Stomach (tissue), 9 donors: ENCODE measurements around the gene LSM14A. TPM values are rescaled to one million over a fixed set of nuclear protein-coding genes. Genes with fewer than 3 reads are reported as not detected.
"Not testable (repeated sequence)": the region's sequence is repeated elsewhere in the genome, so short reads cannot be mapped to it uniquely, and the experiment has no call there.

Experiments
- DNase-seq, 2 donors: peaks; one replicate each; pipeline versions ENCODE4 v3.0.0 to v3.0.0-alpha.2; 2013 to 2019
- H3K27ac ChIP-seq, 5 donors: fragments of 200-600 bp in 4 of 5; sonication (generic) in 4 of 5; one replicate each; pipeline ENCODE4 v1.5.1; 2013 to 2019; ENCODE audit warnings: mild to moderate bottlenecking in 1 of 5, moderate library complexity in 1 of 5
- H3K27me3 ChIP-seq, 3 donors: fragments of 200-600 bp; sonication (generic); one replicate each; pipeline ENCODE4 v1.5.1; 2017 to 2019; ENCODE audit warnings: mixed run types in 1 of 3
- H3K36me3 ChIP-seq, 4 donors: fragments of 200-600 bp; sonication (generic); 1 replicate in 3 of 4; 2 replicates in 1 of 4; pipeline ENCODE4 v1.5.1; 2016 to 2019
- H3K4me1 ChIP-seq, 4 donors: fragments of 200-600 bp; sonication (generic); one replicate each; pipeline ENCODE4 v1.5.1; 2016 to 2019
- H3K4me3 ChIP-seq, 4 donors: fragments of 200-600 bp; sonication (generic) in 3 of 4; one replicate each; pipeline ENCODE4 v1.5.1; 2016 to 2019; ENCODE audit warnings: mild to moderate bottlenecking in 1 of 4
- H3K9me3 ChIP-seq, 4 donors: fragments of 200-600 bp; sonication (generic); one replicate each; pipeline ENCODE4 v1.5.1; 2016 to 2019
- CTCF ChIP-seq, 7 experiments: fragments of 450-650 bp in 4 of 7; fragments of 200-600 bp in 3 of 7; sonication (generic) in 3 of 7; IDR thresholded peaks; one replicate each; pipeline ENCODE4 v1.5.1; 2016 to 2019; ENCODE audit warnings: antibody characterized with exemption in 7 of 7, control low read depth in 2 of 7, mild to moderate bottlenecking in 1 of 7
- EP300 ChIP-seq: sonication (generic); formaldehyde crosslinking; IDR thresholded peaks from one replicate; pipeline ENCODE4 v1.6.1; 2017; ENCODE audit warnings: antibody characterized with exemption
- POLR2A ChIP-seq, 4 donors: fragments of 450-650 bp; IDR thresholded peaks; one replicate each; pipeline ENCODE4 v1.6.1; 2016; ENCODE audit warnings: antibody characterized with exemption in 4 of 4, control low read depth in 2 of 4, mild to moderate bottlenecking in 1 of 4, moderate library complexity in 1 of 4
- POLR2AphosphoS5 ChIP-seq, 3 donors: sonication (generic); formaldehyde crosslinking; IDR thresholded peaks; one replicate each; pipeline ENCODE4 v1.6.1; 2016; ENCODE audit warnings: antibody characterized with exemption in 3 of 3
- WGBS, 5 donors: extraction: QIAGEN DNeasy Blood & Tissue Kit in 3 of 5; methylation state at CpG; one replicate each; pipeline versions ENCODE4 v1.1.5 to v1.1.7; 2013 to 2018; 5-methylcytosine and 5-hydroxymethylcytosine counted together
- intact Hi-C: fragments of 100-400 bp; cut with DNase I; formaldehyde crosslinking; loops from one replicate; pipeline ENCODE4 v1.15.1; 2023; ENCODE audit warnings: low total_unique reads
- polyA plus RNA-seq, 3 donors: library from polyadenylated mRNA; stranded (reverse); fragments of 200-250 nt; gene quantifications; one replicate each; pipeline ENCODE4 v1.2.3, GENCODE V29; 2013
- total RNA-seq, 5 donors: library from RNA; depleted of rRNA; stranded (reverse); fragments of >200 nt; gene quantifications; one replicate each; pipeline versions ENCODE4 v1.1.0 to v1.2.3, GENCODE V29; 2014 to 2016
- donor health status: healthy with polysubstance abuse.
- donor health status: Bipolar disorder and iron deficiency.
- donor health status: healthy.

The LSM14A gene
- total and polyA plus RNA-seq, 8 donors: 38.4 to 227 (median 111) TPM

- H3K27ac ChIP-seq: no peak overlapping the region
- WGBS, 5 donors: 84 to 91% (median 90%) methylated on average over 17 of the region's 17 CpGs
Observed at GRCh38 chr19:34243876-34244578, 71.7 kb downstream of the LSM14A start.

GRCh38 chr19:34244611-34245299, 72.5 kb downstream of the LSM14A start:
- Histone ChIP-seq H3K4me3 (no peak overlapping the region), H3K4me1 (no peaks in the 10 kb centered on the region), H3K27ac (no peak overlapping the region), H3K9me3 (no peaks in the 10 kb centered on the region), H3K27me3 (no peaks in the 10 kb centered on the region), H3K36me3 (no peaks in the 10 kb centered on the region)
- intact Hi-C loops: no loop called here
- no peak for DNase-seq
- TF ChIP-seq POLR2A (IDR thresholded peaks at IDR 0.05) (no peak), EP300 (no peak), POLR2AphosphoS5 (IDR thresholded peaks at IDR 0.05) (no peak), CTCF (IDR thresholded peaks at IDR 0.05) (no peak)
- 68 to 81% (median 76%) methylated on average over 13 of the region's 13 CpGs for WGBS, 5 donors

More at GRCh38 chr19:34243876-34244578, 71.7 kb downstream of the LSM14A start:
- no peaks in the 10 kb centered on the region for H3K4me1 ChIP-seq
- H3K27me3 ChIP-seq: no peaks in the 10 kb centered on the region
- no peaks in the 10 kb centered on the region for H3K9me3 ChIP-seq
- H3K4me3 ChIP-seq: no peak overlapping the region
- intact Hi-C loops: no loop called here
- no peak for DNase-seq
- no peaks in the 10 kb centered on the region for H3K36me3 ChIP-seq
- TF ChIP-seq EP300: no peak
- TF ChIP-seq CTCF (IDR thresholded peaks at IDR 0.05): no peak
- no peak for TF ChIP-seq POLR2AphosphoS5 (IDR thresholded peaks at IDR 0.05)
- TF ChIP-seq POLR2A (IDR thresholded peaks at IDR 0.05): no peak

GRCh38 chr19:34246340-34246739, 74.0 kb downstream of the LSM14A start:
- no peaks in the 10 kb centered on the region for H3K4me1 ChIP-seq
- TF ChIP-seq CTCF (IDR thresholded peaks at IDR 0.05) (no peak), EP300 (no peak), POLR2A (IDR thresholded peaks at IDR 0.05) (no peak), POLR2AphosphoS5 (IDR thresholded peaks at IDR 0.05) (no peak)
- H3K4me3 ChIP-seq: no peak overlapping the region
- H3K27ac ChIP-seq: no peak overlapping the region
- 73 to 86% (median 78%) methylated on average over 4 of the region's 4 CpGs for WGBS, 5 donors
- no peaks in the 10 kb centered on the region for H3K27me3 ChIP-seq
- no peaks in the 10 kb centered on the region for H3K9me3 ChIP-seq
- H3K36me3 ChIP-seq: no peaks in the 10 kb centered on the region
- DNase-seq: no peak
- intact Hi-C loops: no loop called here

- no peak for TF ChIP-seq POLR2A (IDR thresholded peaks at IDR 0.05)
- TF ChIP-seq POLR2AphosphoS5 (IDR thresholded peaks at IDR 0.05): no peak
- no peak for TF ChIP-seq EP300
- no peak for TF ChIP-seq CTCF (IDR thresholded peaks at IDR 0.05)
- Histone ChIP-seq H3K4me1 (peaks cover 0 to 7% (median 6%) of the 10 kb centered on the region in 4 donors), H3K27me3 (no peaks in the 10 kb centered on the region), H3K4me3 (no peak overlapping the region), H3K36me3 (no peaks in the 10 kb centered on the region), H3K9me3 (no peaks in the 10 kb centered on the region), H3K27ac (no peak overlapping the region)
- 75 to 93% (median 87%) methylated on average over 4 of the region's 4 CpGs for WGBS, 5 donors
- intact Hi-C loops: no loop called here
- no peak for DNase-seq
Observed at GRCh38 chr19:34248941-34249340, 76.6 kb downstream of the LSM14A start.

- H3K4me3 ChIP-seq, H3K27ac ChIP-seq, H3K27me3 ChIP-seq, intact Hi-C loops, H3K9me3 ChIP-seq, DNase-seq, H3K36me3 ChIP-seq: not testable (repeated sequence)
- WGBS, 5 donors: 92 to 97% (median 95%) methylated on average over 14 of the region's 14 CpGs
- H3K4me1 ChIP-seq: peaks cover 10 to 34% (median 20%) of the 10 kb centered on the region in 4 donors
Observed at GRCh38 chr19:34253167-34253566, 80.9 kb downstream of the LSM14A start.

GRCh38 chr19:34253681-34254045, 81.4 kb downstream of the LSM14A start:
- Histone ChIP-seq H3K4me1 (peaks cover 10 to 34% (median 20%) of the 10 kb centered on the region in 4 donors), H3K27ac (peak overlapping the region; percentile 93 to 100 (median 97)), H3K4me3 (peak overlapping the region; percentile 79 to 98 (median 90))
- H3K27me3 ChIP-seq, intact Hi-C loops, DNase-seq, H3K9me3 ChIP-seq, H3K36me3 ChIP-seq: not testable (repeated sequence)
- WGBS, 5 donors: 32 to 55% (median 38%) methylated on average over 17 of the region's 17 CpGs
